CD14-positive monocyte (primary cell): ENCODE data around the gene CACNA1E. TPM values are rescaled to one million over a fixed set of nuclear protein-coding genes. Genes with fewer than 3 reads are reported as not detected.

Experiments used
- DNase-seq, 3 donors: peaks; one replicate each; pipeline ENCODE4 v3.0.0-alpha.2; 2011 to 2022
- H2AFZ ChIP-seq: 2 replicates; pipeline ENCODE4 v1.6.0; 2012; ENCODE audit warnings: mild to moderate bottlenecking, low read depth, low read length, inconsistent platforms; ENCODE audit not compliant: insufficient read depth, poor library complexity, severe bottlenecking
- H3K27ac ChIP-seq, 2 donors: 1 replicate in 1 of 2; 2 replicates in 1 of 2; pipeline ENCODE4 v1.5.1; 2012 to 2013; ENCODE audit warnings: low read length in 2 of 2, control low read depth in 1 of 2, inconsistent platforms in 1 of 2, low read depth in 1 of 2, mild to moderate bottlenecking in 1 of 2
- H3K27me3 ChIP-seq, 2 donors: one replicate each; pipeline versions ENCODE4 v1.6.0 to v1.6.1; 2011 to 2013; ENCODE audit warnings: low read length in 2 of 2; ENCODE audit not compliant: control insufficient read depth in 2 of 2, insufficient read depth in 2 of 2
- H3K36me3 ChIP-seq, 2 donors: replicated peaks in 1 of 2; 1 replicate in 1 of 2; 2 replicates in 1 of 2; pipeline versions ENCODE4 v1.5.1 to v1.6.1; 2012 to 2013; ENCODE audit warnings: low read length in 2 of 2, control low read depth in 1 of 2, inconsistent platforms in 1 of 2, mild to moderate bottlenecking in 1 of 2; ENCODE audit not compliant: insufficient read depth in 2 of 2, control insufficient read depth in 1 of 2
- H3K4me1 ChIP-seq, 2 donors: 1 replicate in 1 of 2; 2 replicates in 1 of 2; pipeline versions ENCODE4 v1.5.1 to v1.6.1; 2012 to 2013; ENCODE audit warnings: low read length in 2 of 2, control low read depth in 1 of 2, inconsistent platforms in 1 of 2, mild to moderate bottlenecking in 1 of 2, moderate library complexity in 1 of 2; ENCODE audit not compliant: insufficient read depth in 2 of 2, control insufficient read depth in 1 of 2
- H3K4me2 ChIP-seq: replicated peaks from 2 replicates; pipeline ENCODE3; 2012; ENCODE audit warnings: low read length, moderate library complexity, mild to moderate bottlenecking; ENCODE audit not compliant: poor library complexity, severe bottlenecking; ENCODE audit errors: extremely low read depth
- H3K4me3 ChIP-seq, 3 experiments: fragments of 200-600 bp in 1 of 3; sonication (generic) in 1 of 3; replicated peaks in 1 of 3; 1 replicate in 2 of 3; 2 replicates in 1 of 3; pipeline ENCODE4 v1.5.1; 2011 to 2013; ENCODE audit warnings: low read length in 3 of 3, mild to moderate bottlenecking in 3 of 3, control low read depth in 2 of 3, low read depth in 2 of 3, inconsistent platforms in 1 of 3, moderate library complexity in 1 of 3
- H3K79me2 ChIP-seq: 2 replicates; pipeline ENCODE4 v1.6.0; 2012; ENCODE audit warnings: mild to moderate bottlenecking, control low read depth, inconsistent platforms, low read length, moderate library complexity; ENCODE audit not compliant: insufficient read depth
- H3K9ac ChIP-seq: 2 replicates; pipeline ENCODE4 v1.6.0; 2017; ENCODE audit warnings: low read length, mild to moderate bottlenecking; ENCODE audit not compliant: insufficient read depth, poor library complexity, severe bottlenecking
- H3K9me3 ChIP-seq, 2 donors: replicated peaks in 1 of 2; 1 replicate in 1 of 2; 2 replicates in 1 of 2; pipeline versions ENCODE4 v1.5.1 to v1.6.1; 2012 to 2013; ENCODE audit warnings: low read length in 2 of 2, control low read depth in 1 of 2; ENCODE audit not compliant: control insufficient read depth in 1 of 2, insufficient read depth in 1 of 2
- H4K20me1 ChIP-seq: 2 replicates; pipeline ENCODE4 v1.6.0; 2012; ENCODE audit warnings: mild to moderate bottlenecking, low read length, control low read depth, moderate library complexity; ENCODE audit not compliant: insufficient read depth
- H3K27ac Mint-ChIP-seq, 7 donors: one replicate each; pipeline ENCODE4 v1.8.0; 2020; ENCODE audit warnings: mild to moderate bottlenecking in 7 of 7, mixed read lengths in 7 of 7, moderate library complexity in 6 of 7, inconsistent platforms in 2 of 7
- H3K27me3 Mint-ChIP-seq, 3 donors: one replicate each; pipeline ENCODE4 v1.8.0; 2021 to 2022; ENCODE audit warnings: low read depth in 3 of 3, mild to moderate bottlenecking in 3 of 3, mixed read lengths in 3 of 3, moderate library complexity in 3 of 3, inconsistent platforms in 1 of 3
- H3K36me3 Mint-ChIP-seq, 2 donors: one replicate each; pipeline ENCODE4 v1.8.0; 2020; ENCODE audit warnings: mixed read lengths in 2 of 2, inconsistent platforms in 1 of 2, mild to moderate bottlenecking in 1 of 2
- H3K4me1 Mint-ChIP-seq: one replicate; pipeline ENCODE4 v1.8.0; 2020; ENCODE audit warnings: mild to moderate bottlenecking, mixed read lengths
- H3K4me3 Mint-ChIP-seq, 2 donors: one replicate each; pipeline ENCODE4 v1.8.0; 2020; ENCODE audit warnings: mild to moderate bottlenecking in 2 of 2, mixed read lengths in 2 of 2, moderate library complexity in 1 of 2
- H3K9me3 Mint-ChIP-seq, 7 donors: one replicate each; pipeline ENCODE4 v1.8.0; 2020 to 2022; ENCODE audit warnings: mixed read lengths in 7 of 7, mild to moderate bottlenecking in 6 of 7, moderate library complexity in 6 of 7, inconsistent platforms in 2 of 7
- CTCF ChIP-seq: fragments of 200-600 bp; IDR thresholded peaks from one replicate; pipeline ENCODE4 v1.8.0; 2022; ENCODE audit warnings: antibody characterized with exemption, mild to moderate bottlenecking
- WGBS: methylation state at CpG from one replicate; pipeline ENCODE4 v1.1.5; 2013; ENCODE audit warnings: missing lambda C conversion rate; ENCODE audit not compliant: insufficient coverage; 5-methylcytosine and 5-hydroxymethylcytosine counted together
- intact Hi-C, 2 donors: fragments of 100-400 bp; cut with micrococcal nuclease; formaldehyde crosslinking; loops; one replicate each; pipeline versions ENCODE4 v1.15.0 to v1.15.1; 2023
- polyA plus RNA-seq, 3 donors: library from polyadenylated mRNA; depleted of rRNA in 1 of 3; unstranded in 2 of 3; stranded (reverse) in 1 of 3; fragments of 300-500 nt in 2 of 3; fragments of >200 nt in 1 of 3; fragmentation: Illumina TruSeq in 2 of 3; gene quantifications; 1 replicate in 2 of 3; 2 replicates in 1 of 3; pipeline ENCODE4 v1.2.3, GENCODE V29; 2012 to 2021

The CACNA1E gene
- polyA plus RNA-seq, 3 donors, result 0.04 TPM; not detected in 2

GRCh38 chr1:181778640-181779260 is 295.4 kb downstream of the CACNA1E start:
- intact Hi-C loops, result no loop called here
- no peaks in the 10 kb centered on the region for H3K36me3 ChIP-seq
- no peak overlapping the region for H3K4me3 ChIP-seq
- no peak overlapping the region for H3K27ac ChIP-seq
- H2AFZ ChIP-seq, result no peak overlapping the region
- H3K27me3 ChIP-seq, result no peaks in the 10 kb centered on the region
- no peak overlapping the region for H3K4me3 Mint-ChIP-seq
- H3K27ac Mint-ChIP-seq, result no peak overlapping the region
- TF ChIP-seq CTCF, result no peak
- DNase-seq, result no peak
- H3K9ac ChIP-seq, result no peak overlapping the region
- H3K4me1 Mint-ChIP-seq, result no peaks in the 10 kb centered on the region
- H3K36me3 Mint-ChIP-seq, result no peaks in the 10 kb centered on the region
- H3K4me1 ChIP-seq, result no peaks in the 10 kb centered on the region
- peaks cover 2 to 5% (median 2%) of the 10 kb centered on the region in 7 donors for H3K9me3 Mint-ChIP-seq
- H4K20me1 ChIP-seq, result no peaks in the 10 kb centered on the region
- H3K79me2 ChIP-seq, result no peaks in the 10 kb centered on the region
- no peak overlapping the region for H3K4me2 ChIP-seq
- peaks cover 1 to 8% (median 1%) of the 10 kb centered on the region in 3 donors for H3K27me3 Mint-ChIP-seq
- WGBS, result 75% methylated on average over 3 of the region's 4 CpGs
- no peaks in the 10 kb centered on the region for H3K9me3 ChIP-seq

GRCh38 chr1:181779343-181779742 is 296.0 kb downstream of the CACNA1E start:
- intact Hi-C loops, result no loop called here
- Histone ChIP-seq H3K36me3 (no peaks in the 10 kb centered on the region), H3K27me3 (no peaks in the 10 kb centered on the region), H3K9ac (no peak overlapping the region), H3K79me2 (no peaks in the 10 kb centered on the region), H3K4me3 (no peak overlapping the region), H2AFZ (no peak overlapping the region), H3K27ac (no peak overlapping the region), H3K4me1 (no peaks in the 10 kb centered on the region), H4K20me1 (no peaks in the 10 kb centered on the region), H3K4me2 (no peak overlapping the region), H3K9me3 (no peaks in the 10 kb centered on the region)
- Mint-ChIP-seq H3K4me3 (no peak overlapping the region), H3K9me3 (peaks cover 2 to 5% (median 2%) of the 10 kb centered on the region in 7 donors), H3K36me3 (no peaks in the 10 kb centered on the region), H3K27me3 (peaks cover 1 to 8% (median 1%) of the 10 kb centered on the region in 3 donors), H3K4me1 (no peaks in the 10 kb centered on the region), H3K27ac (no peak overlapping the region)
- no peak for TF ChIP-seq CTCF
- no peak for DNase-seq
- WGBS, result 87% methylated on average over 4 of the region's 6 CpGs
